Thoracic aorta (tissue), 2 donors: ENCODE measurements around the gene TULP3. TPM values are rescaled to one million over a fixed set of nuclear protein-coding genes. Genes with fewer than 3 reads are reported as not detected.

Experiments
- ATAC-seq: fragments of 150-250 bp; one replicate; pipeline ENCODE4 v1.8.0; 2017; ENCODE audit warnings: low read depth; ENCODE audit not compliant: insufficient number of reproducible peaks, low FRiP score
- DNase-seq: peaks from one replicate; pipeline ENCODE4 v3.0.0-alpha.2; 2020; ENCODE audit warnings: low spot score
- H3K27ac ChIP-seq, 2 donors: fragments of 200-600 bp; sonication (generic); 1 replicate in 1 of 2; 2 replicates in 1 of 2; pipeline ENCODE4 v1.5.1; 2016; ENCODE audit warnings: mild to moderate bottlenecking in 2 of 2, moderate library complexity in 2 of 2
- H3K27me3 ChIP-seq: fragments of 200-600 bp; sonication (generic); replicated peaks from 2 replicates; pipeline ENCODE4 v1.6.0; 2016; ENCODE audit warnings: mild to moderate bottlenecking; ENCODE audit not compliant: insufficient read depth
- H3K36me3 ChIP-seq: fragments of 200-600 bp; sonication (generic); one replicate; pipeline ENCODE4 v1.5.1; 2016
- H3K4me1 ChIP-seq, 2 donors: fragments of 200-600 bp; sonication (generic); 1 replicate in 1 of 2; 2 replicates in 1 of 2; pipeline versions ENCODE4 v1.5.1 to v1.6.0; 2016; ENCODE audit warnings: low read depth in 2 of 2, mild to moderate bottlenecking in 1 of 2; ENCODE audit not compliant: control insufficient read depth in 1 of 2
- H3K4me3 ChIP-seq: fragments of 200-600 bp; sonication (generic); 2 replicates; pipeline ENCODE4 v1.5.1; 2016; ENCODE audit warnings: mild to moderate bottlenecking
- H3K9me3 ChIP-seq: fragments of 200-600 bp; sonication (generic); 2 replicates; pipeline ENCODE4 v1.5.1; 2016
- CTCF ChIP-seq: fragments of 200-600 bp; sonication (generic); IDR thresholded peaks from one replicate; pipeline ENCODE4 v1.5.1; 2019; ENCODE audit warnings: antibody characterized with exemption
- total RNA-seq, 2 donors: library from RNA; depleted of rRNA; stranded (reverse); fragments of >200 nt; gene quantifications; one replicate each; pipeline versions ENCODE4 v1.1.0 to v1.2.3, GENCODE V29; 2016

TULP3 gene
- total RNA-seq, 2 donors from 2014 or later, result 28.4 to 30.8 TPM

- no peak for DNase-seq
- Histone ChIP-seq H3K4me3 (no peak overlapping the region), H3K4me1 (no peaks in the 10 kb centered on the region), H3K27me3 (no peaks in the 10 kb centered on the region), H3K9me3 (no peaks in the 10 kb centered on the region), H3K36me3 (peaks cover 26% of the 10 kb centered on the region), H3K27ac (no peak overlapping the region)
- TF ChIP-seq CTCF, result no peak
- no peak for ATAC-seq
Observed at GRCh38 chr12:2919249-2919648, 28.6 kb downstream of the TULP3 start.

GRCh38 chr12:2922329-2922728 is 31.6 kb downstream of the TULP3 start:
- no peak for TF ChIP-seq CTCF

GRCh38 chr12:2923057-2923456 is 32.4 kb downstream of the TULP3 start:
- Histone ChIP-seq H3K4me3 (no peak overlapping the region), H3K27ac (no peak overlapping the region), H3K27me3 (no peaks in the 10 kb centered on the region), H3K36me3 (peaks cover 34% of the 10 kb centered on the region), H3K9me3 (no peaks in the 10 kb centered on the region), H3K4me1 (no peaks in the 10 kb centered on the region)
- DNase-seq (no peak), ATAC-seq (no peak)
- TF ChIP-seq CTCF, result no peak

More at GRCh38 chr12:2922329-2922728, 31.6 kb downstream of the TULP3 start:
- no peak for ATAC-seq
- no peak for DNase-seq
- no peaks in the 10 kb centered on the region for H3K9me3 ChIP-seq
- H3K27ac ChIP-seq, result no peak overlapping the region
- H3K4me1 ChIP-seq, result no peaks in the 10 kb centered on the region
- H3K4me3 ChIP-seq, result no peak overlapping the region
- H3K27me3 ChIP-seq, result no peaks in the 10 kb centered on the region
- peaks cover 34% of the 10 kb centered on the region for H3K36me3 ChIP-seq

GRCh38 chr12:2924019-2924418 is 33.3 kb downstream of the TULP3 start:
- TF ChIP-seq CTCF, result no peak

GRCh38 chr12:2925322-2925995 is 34.8 kb downstream of the TULP3 start:
- H3K36me3 ChIP-seq, result peaks cover 32% of the 10 kb centered on the region
- no peak overlapping the region for H3K4me3 ChIP-seq
- no peak for DNase-seq
- no peak for TF ChIP-seq CTCF
- H3K4me1 ChIP-seq, result no peaks in the 10 kb centered on the region
- H3K27me3 ChIP-seq, result no peaks in the 10 kb centered on the region
- H3K27ac ChIP-seq, result no peak overlapping the region
- H3K9me3 ChIP-seq, result no peaks in the 10 kb centered on the region
- no peak for ATAC-seq

More at GRCh38 chr12:2924019-2924418, 33.3 kb downstream of the TULP3 start:
- no peaks in the 10 kb centered on the region for H3K4me1 ChIP-seq
- H3K27me3 ChIP-seq, result no peaks in the 10 kb centered on the region
- H3K4me3 ChIP-seq, result no peak overlapping the region
- no peak for DNase-seq
- H3K36me3 ChIP-seq, result peaks cover 34% of the 10 kb centered on the region
- H3K27ac ChIP-seq, result no peak overlapping the region
- H3K9me3 ChIP-seq, result no peaks in the 10 kb centered on the region
- ATAC-seq, result no peak
